ENCODE results near the gene TRAF2.

Gene TRAF2

DNA sequence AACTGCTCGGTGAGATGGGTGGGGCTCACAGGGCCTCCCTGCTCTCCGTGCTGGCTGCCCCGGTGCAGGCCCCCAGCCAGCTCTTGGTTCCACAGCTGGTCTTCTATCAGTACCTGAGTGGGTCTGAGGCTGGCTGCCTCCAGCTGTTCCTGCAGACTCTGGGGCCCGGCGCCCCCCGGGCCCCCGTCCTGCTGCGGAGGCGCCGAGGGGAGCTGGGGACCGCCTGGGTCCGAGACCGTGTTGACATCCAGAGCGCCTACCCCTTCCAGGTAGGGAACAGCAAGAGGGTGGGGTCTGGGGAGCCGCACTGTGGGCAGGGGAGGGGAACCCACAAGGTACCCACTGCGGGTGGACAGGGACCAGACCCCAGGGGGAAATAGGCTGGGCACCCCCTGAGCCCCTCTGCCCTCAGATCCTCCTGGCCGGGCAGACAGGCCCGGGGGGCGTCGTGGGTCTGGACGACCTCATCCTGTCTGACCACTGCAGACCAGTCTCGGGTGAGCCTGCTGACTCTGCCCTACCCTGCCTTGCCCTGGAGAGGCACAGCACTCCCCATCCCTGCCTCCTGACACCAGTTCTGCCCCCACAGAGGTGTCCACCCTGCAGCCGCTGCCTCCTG lies 31.4 kb upstream of the TRAF2 start:
- no peak overlapping the region for H3K27ac ChIP-seq
- in situ Hi-C loops (cut with HindIII; ENCODE audit: low pct_ligation_motif_present, low sequenced_read_pairs), result no loop called here
- no peaks in the 10 kb centered on the region for H3K27me3 ChIP-seq (replicated peaks)
- TF ChIP-seq, protein P1, sequence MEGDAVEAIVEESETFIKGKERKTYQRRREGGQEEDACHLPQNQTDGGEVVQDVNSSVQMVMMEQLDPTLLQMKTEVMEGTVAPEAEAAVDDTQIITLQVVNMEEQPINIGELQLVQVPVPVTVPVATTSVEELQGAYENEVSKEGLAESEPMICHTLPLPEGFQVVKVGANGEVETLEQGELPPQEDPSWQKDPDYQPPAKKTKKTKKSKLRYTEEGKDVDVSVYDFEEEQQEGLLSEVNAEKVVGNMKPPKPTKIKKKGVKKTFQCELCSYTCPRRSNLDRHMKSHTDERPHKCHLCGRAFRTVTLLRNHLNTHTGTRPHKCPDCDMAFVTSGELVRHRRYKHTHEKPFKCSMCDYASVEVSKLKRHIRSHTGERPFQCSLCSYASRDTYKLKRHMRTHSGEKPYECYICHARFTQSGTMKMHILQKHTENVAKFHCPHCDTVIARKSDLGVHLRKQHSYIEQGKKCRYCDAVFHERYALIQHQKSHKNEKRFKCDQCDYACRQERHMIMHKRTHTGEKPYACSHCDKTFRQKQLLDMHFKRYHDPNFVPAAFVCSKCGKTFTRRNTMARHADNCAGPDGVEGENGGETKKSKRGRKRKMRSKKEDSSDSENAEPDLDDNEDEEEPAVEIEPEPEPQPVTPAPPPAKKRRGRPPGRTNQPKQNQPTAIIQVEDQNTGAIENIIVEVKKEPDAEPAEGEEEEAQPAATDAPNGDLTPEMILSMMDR (IDR thresholded peaks at IDR 0.05; ENCODE audit: low read depth, low read length, missing control alignments), result no peak
- DNase-seq, result no peak
- peaks cover 16% of the 10 kb centered on the region for H3K36me3 ChIP-seq (replicated peaks)
- no peak overlapping the region for H3K4me3 ChIP-seq (ENCODE audit: low read depth, low read length)

DNA sequence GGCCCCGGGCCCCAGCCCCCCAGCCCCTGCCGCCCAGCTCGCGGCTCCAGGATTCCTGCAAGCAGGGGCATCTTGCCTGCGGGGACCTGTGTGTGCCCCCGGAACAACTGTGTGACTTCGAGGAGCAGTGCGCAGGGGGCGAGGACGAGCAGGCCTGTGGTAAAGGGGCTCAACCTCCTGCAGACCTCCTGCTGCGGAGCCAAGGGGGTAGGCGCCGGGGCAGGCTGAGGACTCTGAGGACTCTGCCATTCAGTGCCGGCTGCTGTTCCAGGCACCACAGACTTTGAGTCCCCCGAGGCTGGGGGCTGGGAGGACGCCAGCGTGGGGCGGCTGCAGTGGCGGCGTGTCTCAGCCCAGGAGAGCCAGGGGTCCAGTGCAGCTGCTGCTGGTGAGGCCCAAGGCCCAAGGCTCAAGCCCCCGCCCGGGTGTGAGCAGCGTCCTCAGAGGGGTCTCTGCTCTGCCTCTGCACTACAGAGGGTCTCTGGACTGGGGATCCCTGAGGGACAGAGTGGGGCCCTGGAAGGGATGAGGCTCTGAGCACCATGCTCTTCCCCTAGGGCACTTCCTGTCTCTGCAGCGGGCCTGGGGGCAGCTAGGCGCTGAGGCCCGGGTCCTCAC lies 30.7 kb upstream of the TRAF2 start:
- no peak overlapping the region for H3K4me3 ChIP-seq (ENCODE audit: low read depth, low read length)
- DNase-seq, result no peak
- H3K27me3 ChIP-seq (replicated peaks), result no peaks in the 10 kb centered on the region
- in situ Hi-C loops (cut with HindIII; ENCODE audit: low pct_ligation_motif_present, low sequenced_read_pairs), result no loop called here
- TF ChIP-seq, protein P1 (IDR thresholded peaks at IDR 0.05; ENCODE audit: low read depth, low read length, missing control alignments), result no peak
- no peak overlapping the region for H3K27ac ChIP-seq
- H3K36me3 ChIP-seq (replicated peaks), result peaks cover 14% of the 10 kb centered on the region

DNA sequence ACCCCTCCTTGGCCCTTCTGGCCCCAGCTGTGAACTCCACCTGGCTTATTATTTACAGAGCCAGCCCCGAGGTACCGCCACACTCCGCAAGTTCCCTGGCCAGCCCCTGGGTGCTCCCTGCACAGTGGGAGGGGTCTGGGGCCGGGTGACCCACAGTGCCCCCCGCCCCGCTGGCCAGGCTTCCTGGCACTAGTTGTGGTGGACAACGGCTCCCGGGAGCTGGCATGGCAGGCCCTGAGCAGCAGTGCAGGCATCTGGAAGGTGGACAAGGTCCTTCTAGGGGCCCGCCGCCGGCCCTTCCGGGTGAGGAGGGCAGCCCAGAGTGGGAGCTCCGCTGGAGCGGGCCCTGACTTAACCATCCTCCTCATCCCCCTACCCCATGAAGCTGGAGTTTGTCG lies 30.2 kb upstream of the TRAF2 start:
- Histone ChIP-seq H3K27me3 (replicated peaks) (no peaks in the 10 kb centered on the region), H3K27ac (no peak overlapping the region), H3K4me3 (ENCODE audit: low read depth, low read length) (no peak overlapping the region), H3K36me3 (replicated peaks) (peaks cover 14% of the 10 kb centered on the region)
- in situ Hi-C loops (cut with HindIII; ENCODE audit: low pct_ligation_motif_present, low sequenced_read_pairs), result no loop called here
- no peak for DNase-seq
- TF ChIP-seq, protein P1 (IDR thresholded peaks at IDR 0.05; ENCODE audit: low read depth, low read length, missing control alignments), result no peak

DNA sequence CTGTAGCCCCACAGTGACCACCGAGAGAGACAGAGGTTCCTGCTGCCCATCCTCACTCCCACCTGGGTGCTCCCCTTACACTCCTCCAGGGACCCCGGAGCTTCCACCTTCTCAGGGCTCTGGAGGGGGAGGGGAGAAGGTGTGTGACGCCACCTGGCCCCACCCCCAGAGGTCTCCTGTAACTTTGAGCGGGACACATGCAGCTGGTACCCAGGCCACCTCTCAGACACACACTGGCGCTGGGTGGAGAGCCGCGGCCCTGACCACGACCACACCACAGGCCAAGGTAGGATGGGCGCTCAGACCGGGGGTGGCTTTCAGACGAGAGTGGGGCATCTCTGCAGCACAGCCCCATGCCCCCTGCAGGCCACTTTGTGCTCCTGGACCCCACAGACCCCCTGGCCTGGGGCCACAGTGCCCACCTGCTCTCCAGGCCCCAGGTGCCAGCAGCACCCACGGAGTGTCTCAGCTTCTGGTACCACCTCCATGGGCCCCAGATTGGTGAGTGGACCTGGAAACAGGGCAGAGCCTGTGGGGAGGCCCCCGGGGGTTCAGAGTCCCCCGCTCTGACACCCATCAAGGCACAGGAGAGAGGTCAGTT lies 29.7 kb upstream of the TRAF2 start:
- in situ Hi-C loops (cut with HindIII; ENCODE audit: low pct_ligation_motif_present, low sequenced_read_pairs), result no loop called here
- TF ChIP-seq, protein P1 (IDR thresholded peaks at IDR 0.05; ENCODE audit: low read depth, low read length, missing control alignments), result no peak
- no peak overlapping the region for H3K4me3 ChIP-seq (ENCODE audit: low read depth, low read length)
- no peak overlapping the region for H3K27ac ChIP-seq
- no peaks in the 10 kb centered on the region for H3K27me3 ChIP-seq (replicated peaks)
- no peak for DNase-seq
- peaks cover 15% of the 10 kb centered on the region for H3K36me3 ChIP-seq (replicated peaks)

DNA sequence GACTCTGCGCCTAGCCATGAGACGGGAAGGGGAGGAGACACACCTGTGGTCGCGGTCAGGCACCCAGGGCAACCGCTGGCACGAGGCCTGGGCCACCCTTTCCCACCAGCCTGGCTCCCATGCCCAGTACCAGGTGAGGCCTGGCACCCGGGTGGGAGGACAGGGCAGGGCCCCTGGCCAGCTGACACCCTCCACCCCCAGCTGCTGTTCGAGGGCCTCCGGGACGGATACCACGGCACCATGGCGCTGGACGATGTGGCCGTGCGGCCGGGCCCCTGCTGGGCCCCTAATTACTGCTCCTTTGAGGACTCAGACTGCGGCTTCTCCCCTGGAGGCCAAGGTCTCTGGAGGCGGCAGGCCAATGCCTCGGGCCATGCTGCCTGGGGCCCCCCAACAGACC lies 29.1 kb upstream of the TRAF2 start:
- no peak for DNase-seq
- no peak overlapping the region for H3K4me3 ChIP-seq (ENCODE audit: low read depth, low read length)
- no peak overlapping the region for H3K27ac ChIP-seq
- TF ChIP-seq, protein P1 (IDR thresholded peaks at IDR 0.05; ENCODE audit: low read depth, low read length, missing control alignments), result no peak
- H3K27me3 ChIP-seq (replicated peaks), result no peaks in the 10 kb centered on the region
- in situ Hi-C loops (cut with HindIII; ENCODE audit: low pct_ligation_motif_present, low sequenced_read_pairs), result no loop called here
- peaks cover 20% of the 10 kb centered on the region for H3K36me3 ChIP-seq (replicated peaks)

Data from brain microvascular endothelial cell (primary cell).